ENCODE data around the gene KRTAP5-5.
"Not testable (repeated sequence)": the region's sequence is repeated elsewhere in the genome, so short reads cannot be mapped to it uniquely, and the experiment has no call there.

The KRTAP5-5 gene

GRCh38 chr11:1656670-1657069 lies 27.1 kb downstream of the KRTAP5-5 start:
- no peak for DNase-seq (ENCODE audit: low read depth)

DNA sequence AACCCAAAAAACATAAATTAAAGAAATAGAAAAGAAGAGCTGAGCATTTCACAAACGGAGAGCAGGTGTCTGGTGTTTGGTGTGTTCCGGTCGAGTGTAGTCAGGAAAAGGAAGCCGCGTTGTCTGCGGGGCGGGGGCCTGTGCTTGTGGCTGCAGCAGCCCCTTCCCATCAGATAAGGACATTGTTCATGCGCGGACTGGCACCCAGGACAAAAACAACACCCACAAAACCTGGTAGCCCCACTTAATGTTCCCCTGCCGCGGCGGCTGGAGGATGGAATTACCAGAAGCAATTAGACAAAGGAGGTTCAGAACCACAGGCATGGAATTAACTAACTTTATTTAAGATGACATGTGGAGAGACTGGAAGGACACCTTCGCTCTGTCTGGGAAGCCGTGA lies 29.9 kb downstream of the KRTAP5-5 start:
- DNase-seq (ENCODE audit: low read depth), result no peak

GRCh38 chr11:1660111-1660867 lies 30.7 kb downstream of the KRTAP5-5 start:
- no peak for DNase-seq (ENCODE audit: low read depth)

DNA sequence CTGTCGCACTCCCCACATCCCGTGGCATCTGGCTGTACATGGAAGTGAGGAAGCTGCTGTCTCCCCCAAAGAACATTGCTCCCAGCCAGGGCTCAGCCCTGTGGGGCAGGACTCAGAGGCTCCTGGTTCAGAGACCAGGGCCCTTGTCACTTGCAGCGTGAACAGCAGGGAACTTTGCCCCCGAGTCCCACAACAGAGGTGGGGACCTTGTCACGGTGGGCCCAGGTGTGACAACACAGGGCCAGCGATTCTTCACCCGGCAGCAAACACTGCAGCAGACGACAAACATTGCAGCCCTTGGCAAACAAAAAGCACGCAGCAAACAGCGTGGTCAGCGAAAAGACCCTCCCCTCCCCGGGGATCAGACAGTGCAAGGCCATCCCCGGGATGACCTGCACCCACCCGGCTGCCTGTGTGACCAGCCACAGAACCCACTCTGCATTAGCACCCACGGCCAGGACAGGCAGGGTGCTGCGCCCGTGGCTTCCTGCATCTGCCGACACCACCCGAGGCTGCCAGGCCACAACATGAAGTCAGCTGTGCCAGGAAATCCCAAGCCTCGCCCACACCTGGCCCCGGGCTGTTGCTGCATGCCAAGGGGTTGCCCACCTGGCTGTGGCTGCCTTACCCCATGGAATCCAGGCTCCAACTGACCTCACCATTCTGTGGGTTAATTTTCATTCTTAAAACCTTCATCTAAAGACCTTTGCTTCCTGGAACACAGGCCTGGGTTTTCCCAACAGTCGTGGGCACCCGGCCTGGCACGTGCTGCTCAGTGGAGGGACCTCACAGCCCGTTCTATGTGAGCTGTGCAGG lies 32.1 kb downstream of the KRTAP5-5 start:
- not testable (repeated sequence) for DNase-seq (ENCODE audit: low read depth)

- DNase-seq (ENCODE audit: low read depth), result not testable (repeated sequence)
Measured at GRCh38 chr11:1662699-1663283, 33.2 kb downstream of the KRTAP5-5 start.

GRCh38 chr11:1665313-1665712 lies 35.7 kb downstream of the KRTAP5-5 start:
- DNase-seq (ENCODE audit: low read depth), result no peak

DNA sequence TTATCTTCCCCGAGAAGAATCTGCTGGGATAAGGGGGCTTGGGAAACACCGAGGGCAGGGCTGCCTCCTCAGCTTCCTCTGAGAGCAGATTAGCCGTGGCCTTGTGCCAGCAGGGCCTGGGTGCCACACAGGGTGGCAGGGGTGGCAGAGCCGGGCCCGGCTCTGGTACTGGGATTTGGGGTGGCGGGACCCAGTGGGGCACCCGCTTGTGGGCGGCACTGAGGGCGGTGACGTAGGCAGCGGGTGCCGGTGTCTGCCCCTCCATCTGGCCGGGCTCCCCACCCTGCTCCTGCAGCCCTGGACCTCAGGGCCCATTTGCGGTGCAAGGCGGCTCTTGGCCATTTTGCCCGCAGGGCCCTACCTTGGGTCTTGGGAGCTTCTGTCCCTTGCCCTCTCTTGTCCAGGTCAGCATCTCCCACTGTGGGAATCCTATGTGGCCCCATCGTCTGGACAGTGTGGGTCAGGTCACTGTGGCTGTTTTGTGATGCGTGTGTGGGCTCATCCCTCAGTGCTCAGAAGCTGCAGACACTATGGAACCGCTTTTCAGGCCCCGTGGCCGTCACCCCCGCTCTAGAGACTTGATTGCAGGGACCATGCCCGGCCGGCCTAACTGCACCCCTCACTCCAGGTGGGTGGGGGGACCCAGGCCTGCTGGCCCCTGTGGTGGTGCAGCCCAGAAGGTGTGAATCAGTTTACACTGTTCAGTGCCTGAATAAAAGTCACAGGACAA lies 37.7 kb downstream of the KRTAP5-5 start:
- no peak for DNase-seq (ENCODE audit: low read depth)

GRCh38 chr11:1667906-1668305 lies 38.3 kb downstream of the KRTAP5-5 start:
- DNase-seq (ENCODE audit: low read depth), result no peak

DNA sequence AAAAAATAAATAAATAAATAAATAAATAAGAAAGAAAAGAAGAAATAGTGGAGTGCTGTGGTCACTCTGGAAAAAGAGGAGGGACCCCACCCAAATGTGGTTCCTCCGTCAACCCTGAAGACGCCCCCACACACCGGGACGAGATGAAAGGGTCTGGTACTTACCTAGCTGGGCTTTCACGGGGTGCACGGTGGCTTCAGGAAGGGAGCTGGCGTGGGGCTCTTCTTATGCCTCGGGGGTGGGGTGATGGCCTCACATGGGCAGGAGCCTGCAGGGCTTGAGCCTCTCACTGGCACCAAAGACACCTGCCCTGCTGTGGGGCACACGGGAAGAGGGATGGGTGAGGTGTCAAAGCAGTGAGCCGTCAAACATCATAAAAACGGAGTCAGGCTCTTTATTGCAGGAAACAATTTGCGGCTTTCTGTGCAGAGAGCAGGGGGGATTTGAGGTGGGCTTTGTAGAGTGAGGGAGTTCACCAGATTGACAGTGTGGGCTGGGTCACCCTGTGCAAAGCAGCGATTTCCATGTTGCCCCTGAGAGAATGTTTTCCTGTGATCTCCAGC lies 39.4 kb downstream of the KRTAP5-5 start:
- DNase-seq (ENCODE audit: low read depth), result no peak

GRCh38 chr11:1669546-1670218 lies 40.1 kb downstream of the KRTAP5-5 start:
- DNase-seq (ENCODE audit: low read depth), result no peak

- DNase-seq (ENCODE audit: low read depth), result not testable (repeated sequence)
Measured at GRCh38 chr11:1670457-1670856, 40.9 kb downstream of the KRTAP5-5 start.

DNA sequence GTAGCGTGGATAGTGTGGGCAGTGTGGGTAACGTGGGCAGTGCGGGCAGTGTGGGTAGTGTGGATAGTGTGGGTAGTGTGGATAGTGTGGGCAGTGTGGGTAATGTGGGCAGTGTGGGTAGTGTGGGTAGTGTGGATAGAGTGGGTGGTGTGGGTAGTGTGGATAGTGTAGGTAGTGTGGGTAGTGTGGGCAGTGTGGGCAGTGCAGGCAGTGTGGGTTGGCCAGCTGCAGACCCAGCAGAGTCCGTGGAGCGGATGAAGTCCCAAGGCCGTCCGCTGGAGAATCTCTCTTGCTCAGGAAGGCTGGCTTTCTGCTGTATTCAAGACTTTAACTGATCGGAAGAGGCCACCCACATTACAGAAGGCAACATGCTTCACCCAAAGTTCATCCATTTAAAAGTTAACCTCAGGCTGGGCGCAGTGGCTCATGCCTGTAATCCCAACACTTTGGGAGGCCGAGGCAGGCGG lies 41.4 kb downstream of the KRTAP5-5 start:
- DNase-seq (ENCODE audit: low read depth), result no peak

- no peak for DNase-seq (ENCODE audit: low read depth)
Measured at GRCh38 chr11:1671658-1672057, 42.1 kb downstream of the KRTAP5-5 start.

DNA sequence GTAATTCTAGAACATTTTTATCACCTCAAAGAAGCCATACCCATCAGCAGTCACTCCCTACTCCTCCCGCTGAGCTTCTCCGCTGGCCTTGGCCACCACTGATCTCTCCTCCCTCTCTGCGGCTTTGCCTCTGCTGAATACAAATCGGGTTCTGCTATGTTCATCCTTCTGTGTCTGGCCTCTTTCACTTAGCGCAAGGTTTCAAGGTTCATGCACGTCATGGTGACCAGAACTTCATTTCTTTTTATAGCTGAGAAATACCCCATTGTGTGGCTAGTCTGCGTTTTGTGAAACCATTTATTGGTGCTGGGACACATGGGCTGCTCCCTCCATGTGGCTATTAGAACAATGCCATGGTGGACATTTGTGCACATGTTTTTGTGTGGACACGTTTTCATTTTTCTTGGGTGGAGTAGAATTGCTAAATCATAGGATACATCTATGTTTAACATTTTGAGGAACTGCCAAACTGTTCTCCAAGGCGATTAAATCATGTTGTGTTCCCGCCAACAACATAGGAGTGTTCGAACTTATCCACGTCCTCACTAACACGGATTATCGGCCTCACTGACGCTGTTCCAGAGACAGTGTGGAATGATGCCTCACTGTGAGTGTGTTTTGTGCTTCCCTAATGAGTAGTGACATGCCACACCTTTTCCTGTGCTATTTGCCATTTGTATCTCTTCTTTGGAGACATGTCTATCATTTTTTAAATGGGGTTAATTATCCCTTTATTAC lies 43.2 kb downstream of the KRTAP5-5 start:
- DNase-seq (ENCODE audit: low read depth), result no peak

- no peak for DNase-seq (ENCODE audit: low read depth)
Measured at GRCh38 chr11:1673446-1674172, 44.0 kb downstream of the KRTAP5-5 start.

DNA sequence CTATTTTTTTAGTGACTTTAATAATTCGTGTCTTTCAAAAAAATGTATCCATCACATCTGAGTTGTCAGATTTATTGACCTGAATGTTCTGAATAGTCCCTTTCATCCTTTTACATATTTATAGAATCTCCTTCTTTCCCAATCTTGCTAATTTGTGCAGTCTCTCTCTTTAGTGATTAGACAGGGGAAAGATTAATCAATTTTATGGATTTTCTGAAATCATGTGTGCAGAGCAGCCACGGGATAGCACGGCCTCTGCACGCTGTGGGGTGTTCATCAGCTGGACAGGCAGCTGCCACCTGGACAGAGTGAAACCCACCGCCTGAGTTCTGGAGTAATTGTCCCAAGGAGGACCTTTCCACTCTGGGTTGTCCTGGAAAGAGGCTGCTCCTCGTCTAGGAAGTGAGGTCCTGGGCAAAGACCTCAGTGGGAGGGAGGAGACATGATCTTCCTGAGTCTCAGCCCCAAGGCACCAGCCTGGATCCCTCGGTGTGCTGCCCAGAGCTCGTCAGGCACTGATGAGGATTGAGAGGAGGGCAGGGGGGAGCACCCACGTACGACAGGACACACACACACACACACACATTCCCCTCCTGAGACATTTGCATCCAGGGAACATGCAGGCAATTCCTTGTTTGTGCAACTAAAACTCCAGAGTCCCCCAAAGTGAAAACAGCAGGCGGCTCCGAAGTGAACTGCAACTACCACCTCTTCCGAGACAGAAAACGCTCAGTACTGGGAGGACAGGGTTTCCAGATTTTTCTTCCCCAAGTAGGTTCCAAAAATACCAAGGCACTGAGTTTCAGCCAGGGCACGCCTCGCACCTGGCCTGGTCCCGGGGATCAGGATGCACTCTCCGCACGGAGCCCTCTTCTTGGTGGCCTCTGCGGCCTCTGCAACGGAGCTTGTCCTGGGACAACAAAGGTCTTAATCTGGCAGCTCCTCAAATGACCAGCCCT lies 44.9 kb downstream of the KRTAP5-5 start:
- no peak for DNase-seq (ENCODE audit: low read depth)

DNA sequence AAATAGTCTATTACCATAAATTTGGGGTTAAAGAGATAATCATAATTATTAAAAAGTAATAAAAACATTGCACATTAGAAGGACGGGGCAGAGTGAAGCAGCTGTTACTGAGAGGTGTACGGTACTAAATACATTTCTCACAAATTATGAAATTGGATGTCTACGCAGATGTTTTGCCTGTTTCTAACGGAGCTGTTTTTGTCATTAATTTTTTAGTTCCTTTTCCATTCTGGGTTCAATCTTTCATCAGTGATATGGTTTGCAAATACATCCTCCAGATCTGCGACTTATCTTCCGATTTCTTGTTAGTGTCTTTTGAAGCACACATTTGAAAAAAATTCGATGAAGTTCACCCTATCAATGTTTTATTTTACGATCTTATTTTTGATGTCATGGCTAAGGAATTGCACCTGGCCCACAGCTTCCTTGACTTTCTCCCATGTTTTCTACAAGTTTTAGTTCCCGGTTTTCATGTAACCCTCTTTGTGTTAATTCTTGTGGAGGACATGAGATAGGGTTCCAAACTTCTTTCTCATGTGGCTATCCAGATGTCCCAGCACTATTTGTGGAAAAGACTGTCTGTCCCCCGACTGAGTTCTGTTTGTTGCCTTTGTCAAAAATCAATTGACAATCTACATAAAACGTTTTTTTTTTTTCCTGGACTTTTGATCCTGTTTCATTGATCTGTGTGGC lies 46.1 kb downstream of the KRTAP5-5 start:
- no peak for DNase-seq (ENCODE audit: low read depth)

- DNase-seq (ENCODE audit: low read depth), result no peak
Measured at GRCh38 chr11:1676229-1676740, 46.7 kb downstream of the KRTAP5-5 start.
